GM19467 (cell line): ENCODE results near the gene RBM48.
"Not testable (repeated sequence)": the region's sequence is repeated elsewhere in the genome, so short reads cannot be mapped to it uniquely, and the experiment has no call there.

Source experiments
- ATAC-seq: cut with Tn5 transposase; IDR thresholded peaks from one replicate; pipeline ENCODE4 v1.9.1; 2021; ENCODE audit warnings: mild to moderate bottlenecking, moderate library complexity; ENCODE audit not compliant: unreplicated experiment

RBM48 gene

DNA sequence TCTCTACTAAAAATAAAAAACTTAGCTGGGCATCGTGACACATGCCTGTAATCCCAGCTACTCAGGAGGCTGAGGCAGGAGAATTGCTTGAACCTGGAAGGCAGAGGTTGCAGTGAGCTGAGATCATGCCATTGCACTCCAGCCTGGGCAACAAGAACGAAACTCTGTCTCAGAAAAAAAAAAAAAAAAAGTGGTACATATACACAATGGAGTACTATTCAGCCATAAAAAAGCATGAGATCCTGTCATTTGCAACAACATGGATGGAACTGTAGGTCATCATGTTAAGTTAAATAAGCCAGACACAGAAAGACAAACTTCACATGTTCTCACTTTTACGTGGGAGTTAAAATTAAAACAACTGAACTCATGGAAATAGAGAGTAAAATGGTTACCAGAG, 14.9 kb downstream of the RBM48 start:
- not testable (repeated sequence) for ATAC-seq

DNA sequence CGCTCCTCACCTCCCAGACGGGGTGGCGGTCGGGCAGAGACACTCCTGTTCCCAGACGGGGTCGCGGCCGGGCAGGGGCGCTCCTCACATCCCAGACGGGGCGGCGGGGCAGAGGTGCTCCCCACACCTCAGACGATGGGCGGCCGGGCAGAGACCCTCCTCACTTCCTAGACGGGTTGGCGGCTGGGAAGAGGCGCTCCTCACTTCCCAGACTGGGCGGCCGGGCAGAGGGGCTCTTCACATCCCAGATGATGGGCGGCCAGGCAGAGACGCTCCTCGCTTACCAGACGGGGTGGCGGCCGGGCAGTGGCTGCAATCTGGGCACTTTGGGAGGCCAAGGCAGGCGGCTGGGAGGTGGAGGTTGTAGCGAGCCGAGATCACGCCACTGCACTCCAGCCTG, 16.5 kb downstream of the RBM48 start:
- ATAC-seq, result not testable (repeated sequence)

DNA sequence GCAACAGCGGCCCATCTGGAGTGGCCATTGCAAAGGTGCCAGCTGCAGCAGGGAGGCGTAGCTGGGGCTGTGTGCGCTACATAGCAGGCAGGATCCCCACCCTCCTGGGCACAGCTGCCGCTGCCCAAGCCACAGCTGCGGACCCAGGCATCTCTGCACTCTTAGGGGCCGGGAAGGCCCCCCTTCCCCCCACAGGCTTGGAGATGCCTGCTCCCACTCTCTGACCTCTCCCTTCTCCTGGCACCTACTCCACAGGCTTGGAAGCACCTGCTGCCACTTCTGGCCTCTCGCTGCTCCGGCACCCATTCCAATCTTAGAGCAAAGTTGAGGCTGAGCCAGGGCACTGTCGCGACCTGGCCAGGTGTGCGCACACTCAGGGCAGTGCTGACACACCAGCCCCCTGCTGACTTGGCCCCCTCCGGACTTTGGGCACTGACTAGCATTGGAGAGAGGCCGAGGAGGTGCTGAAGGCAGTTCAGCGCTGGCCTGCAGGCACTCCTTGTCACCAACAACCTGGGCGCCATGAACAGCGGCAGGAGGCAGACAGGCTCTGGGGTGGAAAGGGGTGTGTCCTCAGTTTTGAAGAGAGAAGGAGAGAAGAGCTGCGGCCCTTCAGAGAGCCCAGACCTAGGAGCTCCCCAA, 18.4 kb downstream of the RBM48 start:
- ATAC-seq, result no peak

DNA sequence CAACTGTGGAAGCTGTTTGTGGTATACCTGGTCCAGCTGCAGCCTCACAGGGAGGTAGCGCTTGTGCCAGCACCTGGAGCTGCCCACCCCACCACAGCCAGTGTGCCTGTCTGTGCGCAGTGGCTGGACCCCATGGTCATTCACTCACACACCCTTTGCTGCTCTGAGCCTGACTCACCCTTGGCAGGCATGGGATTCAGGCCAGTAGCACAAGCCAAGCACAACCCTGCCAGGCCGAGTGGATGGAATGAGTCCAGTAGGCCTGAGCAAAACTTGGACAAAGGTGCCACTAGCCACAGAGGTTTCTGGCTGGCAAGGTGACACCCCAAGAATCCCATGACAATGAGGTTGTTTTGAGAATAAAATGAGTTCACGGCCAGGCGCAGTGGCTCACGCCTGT, 19.0 kb downstream of the RBM48 start:
- no peak for ATAC-seq

DNA sequence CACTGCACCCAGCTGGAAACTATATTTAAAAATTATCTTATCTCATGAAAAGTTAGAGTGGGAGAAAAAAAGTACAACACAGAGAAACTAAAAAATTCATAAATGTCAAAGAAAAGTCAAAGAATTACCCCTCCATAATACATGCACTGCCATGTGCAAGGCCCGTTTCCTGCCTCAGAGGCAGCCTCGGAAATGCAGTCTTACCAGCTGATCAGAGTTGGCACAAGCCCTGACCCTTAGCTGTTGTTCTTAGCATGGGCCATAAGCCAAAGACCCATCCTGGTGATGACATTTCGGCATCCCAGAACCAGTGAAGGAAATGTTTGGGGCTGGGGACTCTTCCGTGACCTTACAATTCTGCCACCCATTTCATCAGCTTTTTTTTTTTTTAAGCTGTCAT, 21.6 kb downstream of the RBM48 start:
- no peak for ATAC-seq

DNA sequence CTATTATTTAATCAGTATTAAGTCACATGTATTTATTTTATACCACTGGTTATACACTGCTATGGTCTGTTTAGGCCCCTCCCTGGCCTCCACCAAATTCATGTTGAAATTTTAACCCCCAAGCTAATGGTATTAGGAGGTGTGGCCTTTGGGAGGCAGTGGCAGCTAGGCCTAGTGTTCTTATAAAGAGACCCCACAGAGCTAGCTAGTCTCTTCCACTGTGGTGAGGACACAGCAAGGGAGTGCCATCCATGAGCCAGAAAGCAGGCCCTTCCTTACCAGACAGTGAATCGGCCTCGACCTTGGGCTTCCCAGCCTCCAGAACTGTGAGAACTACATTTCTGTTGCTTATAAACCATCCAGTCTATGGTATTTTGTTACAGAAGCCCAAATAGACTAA, 28.7 kb downstream of the RBM48 start:
- no peak for ATAC-seq

DNA sequence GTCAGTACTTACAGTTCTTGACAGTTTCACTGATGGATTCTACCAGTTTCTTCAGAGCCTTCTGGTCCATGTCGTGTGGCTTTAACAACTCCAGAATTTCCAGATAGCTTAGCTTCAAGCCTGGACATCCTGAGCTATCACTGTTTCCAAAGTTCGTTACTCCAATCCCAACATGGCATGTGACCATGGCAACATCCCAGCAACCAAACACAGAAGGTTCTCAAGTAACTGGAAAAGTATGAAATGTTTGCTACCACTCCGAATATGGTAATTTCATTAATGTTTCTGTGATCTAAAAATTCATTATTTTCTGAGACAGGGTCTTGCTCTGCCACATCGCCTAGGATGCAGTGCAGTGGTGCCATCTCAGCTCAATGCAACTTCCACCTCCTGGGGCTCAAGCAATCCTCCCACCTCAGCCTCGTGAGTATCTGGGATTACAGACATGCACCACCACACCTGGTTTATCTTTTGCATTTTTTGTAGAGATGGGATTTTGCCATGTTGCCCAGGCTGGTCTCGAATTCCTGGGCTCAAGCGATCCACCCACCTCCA, 29.3 kb downstream of the RBM48 start:
- no peak for ATAC-seq

DNA sequence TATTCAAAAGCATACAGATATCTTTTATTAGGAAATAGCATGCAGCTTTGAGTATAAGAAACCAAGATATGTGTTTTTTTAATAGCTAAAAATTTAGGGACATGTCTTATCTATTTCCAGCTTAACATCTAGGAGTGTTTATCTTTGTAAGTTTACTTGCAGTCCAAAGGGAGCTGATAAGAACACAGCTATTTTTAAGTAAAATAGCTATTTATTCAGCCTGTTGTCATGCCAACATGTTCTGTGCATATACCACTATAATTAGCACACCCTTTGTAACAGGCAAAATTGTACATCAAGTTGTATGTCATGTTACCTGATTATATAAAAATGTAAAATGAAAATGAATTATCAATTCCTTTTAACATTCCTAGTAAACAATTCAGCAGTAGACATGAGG, 32.0 kb downstream of the RBM48 start:
- no peak for ATAC-seq

DNA sequence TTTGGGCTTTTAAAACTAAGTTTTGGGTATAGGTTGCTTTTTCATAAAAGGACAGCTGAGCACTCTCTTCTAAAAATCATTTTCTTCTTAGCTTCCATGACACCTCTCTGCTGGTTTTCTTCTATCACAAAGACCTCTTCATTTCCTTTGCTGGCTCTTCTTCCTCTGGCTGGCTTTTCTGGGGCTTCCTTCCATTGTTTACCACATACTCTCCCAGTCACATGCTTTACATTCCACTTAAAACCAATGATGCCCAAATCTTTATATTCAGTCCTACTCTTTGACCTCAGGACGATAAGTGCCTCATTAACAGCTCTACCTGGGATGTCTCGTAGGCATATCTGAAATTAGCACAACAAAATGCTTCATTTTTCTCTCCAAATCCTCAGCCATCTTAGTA, 34.8 kb downstream of the RBM48 start:
- no peak for ATAC-seq

DNA sequence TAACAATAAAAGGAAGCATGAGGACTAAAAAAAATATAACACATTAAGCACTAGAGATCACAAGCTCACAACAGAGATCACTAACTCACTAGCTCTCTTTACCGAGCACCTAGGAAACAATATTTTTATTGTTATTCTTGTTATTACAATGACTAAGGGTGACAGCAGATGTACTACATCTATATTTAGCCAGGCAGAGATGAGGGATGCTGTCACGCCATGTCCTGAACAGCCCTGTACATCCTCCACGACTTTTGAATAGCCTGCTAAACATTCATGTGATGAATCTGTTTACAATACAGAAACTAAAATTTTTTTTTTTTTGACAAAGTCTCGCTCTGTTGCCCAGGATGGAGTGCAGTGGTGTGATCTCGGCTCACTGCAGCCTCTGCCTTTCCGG, 38.9 kb downstream of the RBM48 start:
- ATAC-seq, result no peak

DNA sequence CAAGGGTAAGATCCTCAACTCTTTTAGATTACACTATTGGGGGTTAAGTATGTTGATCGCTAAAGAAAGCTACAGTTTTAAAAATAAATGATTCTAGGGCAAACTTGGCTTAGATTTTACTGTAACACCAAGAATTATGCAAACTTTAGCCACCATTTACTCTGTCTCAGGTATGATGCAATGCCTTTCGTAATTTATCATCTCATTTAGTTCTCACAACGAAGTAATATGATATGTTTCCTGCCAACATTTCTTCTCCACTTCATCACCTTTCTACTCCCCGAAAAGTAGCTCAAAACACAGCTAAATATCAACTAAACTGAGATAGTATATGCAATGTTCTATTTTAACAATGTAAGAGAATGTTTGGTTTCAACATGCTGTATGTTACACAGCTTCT, 40.5 kb downstream of the RBM48 start:
- no peak for ATAC-seq

DNA sequence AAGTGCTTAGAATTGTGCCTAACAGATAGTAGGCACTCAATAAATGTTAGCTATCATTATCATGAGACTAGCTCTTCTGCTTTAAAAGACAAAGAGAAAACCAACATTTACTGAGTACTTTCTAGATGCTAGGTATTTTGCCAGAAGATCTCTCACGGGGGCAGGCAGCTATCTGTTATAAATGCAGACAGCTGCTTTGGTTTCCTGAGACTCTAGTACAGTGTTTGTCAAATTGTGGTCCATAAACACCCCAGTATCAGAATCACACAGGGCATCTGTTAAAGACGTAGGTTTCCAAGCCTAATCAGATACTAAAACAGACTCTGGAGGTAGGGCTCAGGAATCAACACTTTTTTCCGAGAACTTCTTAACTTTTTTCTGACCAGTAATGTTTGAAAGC, 47.7 kb downstream of the RBM48 start:
- no peak for ATAC-seq

DNA sequence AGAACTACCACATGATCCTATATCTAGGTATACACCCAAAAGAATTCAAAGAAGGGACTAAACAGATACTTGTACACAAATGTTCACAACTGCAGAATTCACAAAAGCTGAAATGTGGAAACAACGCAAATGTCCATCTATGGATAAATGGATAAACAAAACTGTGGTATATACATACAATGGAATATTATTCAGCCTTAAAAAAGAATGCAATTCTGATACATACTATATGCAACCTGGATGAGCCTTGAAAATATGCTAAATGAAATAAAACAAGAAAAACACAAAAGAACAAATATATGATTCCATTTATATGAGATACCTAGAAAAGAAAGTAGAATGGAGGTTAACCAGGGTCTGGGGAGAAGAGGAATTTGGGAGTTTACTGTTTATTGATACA, 54.4 kb downstream of the RBM48 start:
- ATAC-seq, result no peak

DNA sequence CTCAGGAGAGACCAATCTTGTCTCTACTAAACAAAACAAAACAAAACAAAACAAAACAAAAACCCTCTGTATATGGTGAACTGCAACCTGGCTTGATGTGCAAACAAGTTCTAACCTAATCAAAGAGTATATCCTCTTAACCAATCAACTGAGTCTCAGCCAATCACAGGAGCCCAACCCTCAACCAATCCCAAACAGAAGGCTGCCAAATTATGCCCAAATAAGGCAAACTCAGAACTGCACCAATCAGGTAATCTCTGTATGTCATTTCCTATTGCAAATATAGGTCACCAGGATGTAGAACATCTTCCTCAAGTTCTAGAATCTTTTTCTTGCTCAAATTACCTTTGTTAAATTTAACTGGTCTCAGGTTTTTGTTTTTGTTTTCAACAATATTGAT, 56.4 kb downstream of the RBM48 start:
- no peak for ATAC-seq

DNA sequence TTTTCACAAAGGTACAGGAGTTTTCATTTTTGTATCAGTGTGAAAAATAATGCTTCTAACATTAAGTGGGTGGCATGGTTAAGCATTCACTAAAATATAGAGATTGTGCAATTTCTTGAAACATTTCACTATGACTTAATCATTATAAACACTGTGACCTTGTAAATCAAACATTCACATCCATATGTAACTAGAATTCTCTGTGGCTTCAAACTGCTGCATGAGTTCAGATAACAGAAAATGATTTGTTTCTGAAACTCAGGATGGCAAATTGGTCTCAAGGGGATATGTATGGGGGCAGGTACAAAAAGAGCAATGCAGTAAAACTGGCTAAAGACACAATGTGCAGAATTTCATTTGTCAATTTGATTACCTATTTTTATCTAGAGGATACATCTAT, 57.8 kb downstream of the RBM48 start:
- ATAC-seq, result no peak

DNA sequence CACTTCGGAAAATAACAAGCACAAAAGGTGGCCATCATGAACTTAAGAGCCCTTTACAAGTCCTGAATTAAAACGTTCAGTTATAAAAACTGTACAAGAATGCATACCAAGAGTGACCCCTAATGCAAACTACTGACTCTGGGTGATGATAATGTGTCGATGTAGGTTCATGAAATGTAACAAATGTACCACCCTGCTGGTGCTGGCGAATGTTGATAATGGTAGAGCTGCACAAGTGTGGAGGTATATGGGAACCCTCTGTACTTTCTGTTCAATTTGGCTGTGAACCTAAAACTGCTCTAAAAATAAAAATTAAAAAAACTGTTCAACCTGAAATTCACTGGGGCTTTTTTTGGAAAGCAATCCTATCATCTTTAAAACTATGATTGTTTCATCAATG, 58.2 kb downstream of the RBM48 start:
- no peak for ATAC-seq
